DOHH2 (cell line): Measurements from ENCODE around the gene DQX1.

Experiments used
- H3F3A ChIP-seq: fragments of 200-600 bp; sonication (generic), shearing (Covaris generic); 2 replicates; pipeline ENCODE4 v1.6.0; 2016; ENCODE audit warnings: antibody characterized with exemption, mild to moderate bottlenecking; ENCODE audit not compliant: control insufficient read depth, insufficient read depth
- H3K27ac ChIP-seq: fragments of 200-600 bp; sonication (generic); 2 replicates; pipeline ENCODE4 v1.5.1; 2014; ENCODE audit warnings: low read depth, mild to moderate bottlenecking, low read length, moderate library complexity
- H3K27me3 ChIP-seq: fragments of 200-600 bp; sonication (generic); 2 replicates; pipeline ENCODE4 v1.6.1; 2014; ENCODE audit warnings: mild to moderate bottlenecking, low read length, mixed read lengths; ENCODE audit not compliant: control insufficient read depth
- H3K36me3 ChIP-seq: fragments of 200-600 bp; sonication (generic); 2 replicates; pipeline ENCODE4 v1.6.1; 2014; ENCODE audit warnings: mild to moderate bottlenecking, low read length, moderate library complexity, mixed read lengths; ENCODE audit not compliant: control insufficient read depth
- H3K4me1 ChIP-seq: fragments of 200-600 bp; sonication (generic); 2 replicates; pipeline ENCODE4 v1.6.1; 2014; ENCODE audit warnings: mild to moderate bottlenecking, low read length, mixed read lengths; ENCODE audit not compliant: control insufficient read depth
- H3K4me2 ChIP-seq: fragments of 200-600 bp; sonication (generic); 2 replicates; pipeline ENCODE4 v1.6.0; 2014; ENCODE audit warnings: mild to moderate bottlenecking, low read length, moderate library complexity
- H3K4me3 ChIP-seq: fragments of 200-600 bp; sonication (generic); 2 replicates; pipeline ENCODE4 v1.5.1; 2014; ENCODE audit warnings: mild to moderate bottlenecking, low read length, mixed read lengths
- H3K79me2 ChIP-seq: fragments of 200-600 bp; sonication (generic); 2 replicates; pipeline ENCODE4 v1.6.1; 2014; ENCODE audit warnings: mild to moderate bottlenecking, low read length, mixed read lengths; ENCODE audit not compliant: control insufficient read depth
- H3K9me2 ChIP-seq: fragments of 200-600 bp; sonication (generic); replicated peaks from 2 replicates; pipeline ENCODE4 v1.6.1; 2014; ENCODE audit warnings: mild to moderate bottlenecking, low read length, mixed read lengths; ENCODE audit not compliant: control insufficient read depth
- H3K9me3 ChIP-seq: fragments of 200-600 bp; sonication (generic); 2 replicates; pipeline ENCODE4 v1.6.1; 2014; ENCODE audit warnings: antibody characterized with exemption, low read length, mixed read lengths; ENCODE audit not compliant: control insufficient read depth, insufficient read depth
- H4K20me1 ChIP-seq: fragments of 200-600 bp; sonication (generic); 2 replicates; pipeline ENCODE4 v1.6.0; 2014; ENCODE audit warnings: low read depth, mild to moderate bottlenecking, antibody characterized with exemption, low read length, moderate library complexity; ENCODE audit not compliant: control insufficient read depth, insufficient read depth
- CTCF ChIP-seq: fragments of 200-600 bp; sonication (generic); IDR thresholded peaks from one replicate; pipeline ENCODE4 v1.5.1; 2014; ENCODE audit warnings: antibody characterized with exemption, mild to moderate bottlenecking, low read depth, low read length; ENCODE audit not compliant: poor library complexity, severe bottlenecking
- EZH2phosphoT487 ChIP-seq: fragments of 200-600 bp; sonication (generic); IDR thresholded peaks from 2 replicates; pipeline ENCODE4 v1.6.1; 2017; ENCODE audit warnings: borderline replicate concordance, mild to moderate bottlenecking, antibody characterized with exemption, low read length, moderate library complexity, mixed read lengths

Gene DQX1

GRCh38 chr2:74548285-74548899, 22.4 kb upstream of the DQX1 start:
- Histone ChIP-seq H3K4me3 (0 out of 2 replicates have a peak overlapping the region, but pooled peaks have one; percentile 16), H3K27me3 (peaks cover 44% of the 10 kb centered on the region), H3K36me3 (no peaks in the 10 kb centered on the region), H3K4me2 (peak overlapping the region; percentile 27; the same call in 1 of the 2 replicates), H3K9me2 (no peaks in the 10 kb centered on the region), H3K4me1 (peaks cover 16% of the 10 kb centered on the region), H3K79me2 (no peaks in the 10 kb centered on the region), H3F3A (no peaks in the 10 kb centered on the region), H3K9me3 (no peaks in the 10 kb centered on the region), H4K20me1 (no peaks in the 10 kb centered on the region), H3K27ac (no peak overlapping the region)
- no peak for TF ChIP-seq CTCF
- no peak for TF ChIP-seq EZH2phosphoT487

- H3K9me3 ChIP-seq: no peaks in the 10 kb centered on the region
- no peak overlapping the region for H3K4me3 ChIP-seq
- no peak overlapping the region for H3K27ac ChIP-seq
- no peaks in the 10 kb centered on the region for H3K36me3 ChIP-seq
- no peaks in the 10 kb centered on the region for H4K20me1 ChIP-seq
- no peaks in the 10 kb centered on the region for H3K9me2 ChIP-seq
- no peaks in the 10 kb centered on the region for H3K79me2 ChIP-seq
- no peak overlapping the region for H3K4me2 ChIP-seq
- H3K4me1 ChIP-seq: peaks cover 4% of the 10 kb centered on the region; the same call in 1 of the 2 replicates
- TF ChIP-seq EZH2phosphoT487: no peak
- no peak for TF ChIP-seq CTCF
- H3K27me3 ChIP-seq: peaks cover 39% of the 10 kb centered on the region
- H3F3A ChIP-seq: no peaks in the 10 kb centered on the region
Observed at GRCh38 chr2:74546004-74546403, 20.0 kb upstream of the DQX1 start.

- no peak for TF ChIP-seq EZH2phosphoT487
- TF ChIP-seq CTCF: peak; percentile 46
- H3K27me3 ChIP-seq: peaks cover 31% of the 10 kb centered on the region
- H3K4me1 ChIP-seq: peaks cover 4% of the 10 kb centered on the region; the same call in 1 of the 2 replicates
- no peaks in the 10 kb centered on the region for H3F3A ChIP-seq
- H3K79me2 ChIP-seq: no peaks in the 10 kb centered on the region
- no peak overlapping the region for H3K27ac ChIP-seq
- H3K4me3 ChIP-seq: no peak overlapping the region
- H3K9me2 ChIP-seq: no peaks in the 10 kb centered on the region
- H4K20me1 ChIP-seq: no peaks in the 10 kb centered on the region
- no peaks in the 10 kb centered on the region for H3K9me3 ChIP-seq
- no peak overlapping the region for H3K4me2 ChIP-seq
- H3K36me3 ChIP-seq: no peaks in the 10 kb centered on the region
Observed at GRCh38 chr2:74544634-74545033, 18.6 kb upstream of the DQX1 start.
